Activated CD4-positive, alpha-beta memory T cell treated with anti-CD3 and anti-CD28 coated beads, Interleukin-2, amount 10 ng/mL, durations not matched to agents 7 days and 5 days (primary cell): ENCODE data around the gene COX15. TPM values are rescaled to one million over a fixed set of nuclear protein-coding genes. Genes with fewer than 3 reads are reported as not detected.
"Not testable (repeated sequence)": the region's sequence is repeated elsewhere in the genome, so short reads cannot be mapped to it uniquely, and the experiment has no call there.

Source experiments
- CTCF ChIA-PET: fragments of 350-600 bp; sonication (Branson Sonifier 250); formaldehyde crosslinking; loops from one replicate; lab custom pipeline; 2021; ENCODE audit warnings: antibody characterized with exemption, inconsistent platforms; lab: Charles Lee
- POLR2A ChIA-PET: fragments of 350-600 bp; sonication (Branson Sonifier 250); formaldehyde crosslinking; loops from one replicate; lab custom pipeline; 2021; ENCODE audit warnings: antibody characterized with exemption; lab: Charles Lee
- DNase-seq: peaks from one replicate; pipeline ENCODE4 v3.0.0-alpha.2; 2020
- H3K27ac Mint-ChIP-seq: one replicate; pipeline ENCODE4 v1.8.0; 2021; ENCODE audit warnings: mild to moderate bottlenecking, mixed read lengths
- H3K27me3 Mint-ChIP-seq: one replicate; pipeline ENCODE4 v1.8.0; 2021; ENCODE audit warnings: mixed read lengths
- H3K36me3 Mint-ChIP-seq: one replicate; pipeline ENCODE4 v1.8.0; 2021; ENCODE audit warnings: low read depth, mixed read lengths
- H3K4me1 Mint-ChIP-seq: one replicate; pipeline ENCODE4 v1.8.0; 2021; ENCODE audit warnings: mixed read lengths
- H3K4me3 Mint-ChIP-seq: one replicate; pipeline ENCODE4 v1.8.0; 2021; ENCODE audit warnings: mild to moderate bottlenecking, mixed read lengths
- H3K9me3 Mint-ChIP-seq: one replicate; pipeline ENCODE4 v1.8.0; 2021; ENCODE audit warnings: mixed read lengths
- total RNA-seq, 2 experiments: library from RNA; stranded (reverse); gene quantifications; one replicate each; pipeline ENCODE4 v1.2.3, GENCODE V29; 2021

Gene COX15
- total RNA-seq, 2 experiments from 2014 or later: 38.5 to 39.0 TPM

GRCh38 chr10:99758211-99758891, 26.4 kb upstream of the COX15 start:
- no peak for DNase-seq
- peaks cover 62% of the 10 kb centered on the region for H3K36me3 Mint-ChIP-seq
- H3K27me3 Mint-ChIP-seq: no peaks in the 10 kb centered on the region
- peaks cover 5% of the 10 kb centered on the region for H3K9me3 Mint-ChIP-seq
- no peaks in the 10 kb centered on the region for H3K4me1 Mint-ChIP-seq
- no peak overlapping the region for H3K4me3 Mint-ChIP-seq
- H3K27ac Mint-ChIP-seq: no peak overlapping the region
- ChIA-PET CTCF (no interaction called here), POLR2A (no interaction called here)

- CTCF ChIA-PET: interaction anchor here (1.6 kb wide), 1 partner anchor 17 kb away, joined by 3 read pairs; no protein-coding TSS in a partner anchor
- no peaks in the 10 kb centered on the region for H3K27me3 Mint-ChIP-seq
Measured at GRCh38 chr10:99756159-99756558, 24.2 kb upstream of the COX15 start.

GRCh38 chr10:99754670-99755069, 22.7 kb upstream of the COX15 start:
- DNase-seq: no peak
- no peak overlapping the region for H3K27ac Mint-ChIP-seq
- no peaks in the 10 kb centered on the region for H3K9me3 Mint-ChIP-seq
- POLR2A ChIA-PET: no interaction called here
- H3K27me3 Mint-ChIP-seq: no peaks in the 10 kb centered on the region
- H3K4me3 Mint-ChIP-seq: no peak overlapping the region
- peaks cover 53% of the 10 kb centered on the region for H3K36me3 Mint-ChIP-seq
- CTCF ChIA-PET: no interaction called here
- H3K4me1 Mint-ChIP-seq: no peaks in the 10 kb centered on the region

More at GRCh38 chr10:99756159-99756558, 24.2 kb upstream of the COX15 start:
- Mint-ChIP-seq H3K9me3 (no peaks in the 10 kb centered on the region), H3K36me3 (peaks cover 57% of the 10 kb centered on the region), H3K4me3 (no peak overlapping the region), H3K27ac (no peak overlapping the region), H3K4me1 (no peaks in the 10 kb centered on the region)
- no peak for DNase-seq
- POLR2A ChIA-PET: no interaction called here

GRCh38 chr10:99750641-99751040, 18.7 kb upstream of the COX15 start:
- Mint-ChIP-seq H3K4me1 (no peaks in the 10 kb centered on the region), H3K9me3 (no peaks in the 10 kb centered on the region), H3K27ac (no peak overlapping the region), H3K36me3 (peaks cover 39% of the 10 kb centered on the region), H3K4me3 (no peak overlapping the region), H3K27me3 (no peaks in the 10 kb centered on the region)
- ChIA-PET POLR2A (no interaction called here), CTCF (no interaction called here)
- no peak for DNase-seq

GRCh38 chr10:99748823-99749451, 17.0 kb upstream of the COX15 start:
- H3K9me3 Mint-ChIP-seq: no peaks in the 10 kb centered on the region
- POLR2A ChIA-PET: no interaction called here
- peaks cover 37% of the 10 kb centered on the region for H3K36me3 Mint-ChIP-seq

GRCh38 chr10:99746166-99746565, 14.2 kb upstream of the COX15 start:
- H3K27ac Mint-ChIP-seq, DNase-seq, H3K4me1 Mint-ChIP-seq, POLR2A ChIA-PET, H3K27me3 Mint-ChIP-seq, CTCF ChIA-PET, H3K9me3 Mint-ChIP-seq, H3K4me3 Mint-ChIP-seq: not testable (repeated sequence)
- H3K36me3 Mint-ChIP-seq: peaks cover 52% of the 10 kb centered on the region

More at GRCh38 chr10:99748823-99749451, 17.0 kb upstream of the COX15 start:
- no peak overlapping the region for H3K27ac Mint-ChIP-seq
- H3K4me3 Mint-ChIP-seq: no peak overlapping the region
- H3K27me3 Mint-ChIP-seq: no peaks in the 10 kb centered on the region
- DNase-seq: no peak
- CTCF ChIA-PET: interaction anchor here (1.0 kb wide), 1 partner anchor 17 kb away, joined by 3 read pairs; no protein-coding TSS in a partner anchor
- no peaks in the 10 kb centered on the region for H3K4me1 Mint-ChIP-seq

GRCh38 chr10:99743841-99744240, 11.9 kb upstream of the COX15 start:
- H3K27me3 Mint-ChIP-seq: no peaks in the 10 kb centered on the region

GRCh38 chr10:99742701-99743100, 10.8 kb upstream of the COX15 start:
- no peak for DNase-seq
- Mint-ChIP-seq H3K9me3 (peaks cover 16% of the 10 kb centered on the region), H3K27me3 (no peaks in the 10 kb centered on the region), H3K4me3 (no peak overlapping the region), H3K36me3 (peaks cover 69% of the 10 kb centered on the region), H3K4me1 (peaks cover 6% of the 10 kb centered on the region), H3K27ac (no peak overlapping the region)
- ChIA-PET POLR2A (interaction anchor here (1.8 kb wide), 1 partner anchor 10 kb away, joined by 5 read pairs; the partner anchor contains the start of gene CUTC), CTCF (interaction anchor here (1.2 to 3.1 kb wide), 2 partner anchors 10 to 303 kb away, joined by 3 to 15 read pairs; partner anchors contain the start of genes COX15 and CUTC)

More at GRCh38 chr10:99743841-99744240, 11.9 kb upstream of the COX15 start:
- Mint-ChIP-seq H3K4me1 (peaks cover 6% of the 10 kb centered on the region), H3K27ac (no peak overlapping the region), H3K4me3 (no peak overlapping the region), H3K9me3 (peaks cover 16% of the 10 kb centered on the region), H3K36me3 (peaks cover 65% of the 10 kb centered on the region)
- ChIA-PET CTCF (interaction anchor here (1.2 to 3.1 kb wide), 2 partner anchors 11 to 302 kb away, joined by 3 to 15 read pairs; partner anchors contain the start of genes COX15 and CUTC), POLR2A (interaction anchor here (1.8 kb wide), 1 partner anchor 11 kb away, joined by 5 read pairs; the partner anchor contains the start of gene CUTC)
- DNase-seq: no peak

GRCh38 chr10:99742254-99742653, 10.3 kb upstream of the COX15 start:
- Mint-ChIP-seq H3K27me3 (no peaks in the 10 kb centered on the region), H3K4me3 (no peak overlapping the region), H3K9me3 (peaks cover 16% of the 10 kb centered on the region), H3K27ac (no peak overlapping the region), H3K4me1 (peaks cover 7% of the 10 kb centered on the region), H3K36me3 (peaks cover 73% of the 10 kb centered on the region)
- ChIA-PET CTCF (interaction anchor here (3.1 kb wide), 1 partner anchor 10 kb away, joined by 15 read pairs; the partner anchor contains the start of genes COX15 and CUTC), POLR2A (interaction anchor here (1.8 to 3.1 kb wide), 2 partner anchors 10 to 11 kb away, joined by 4 to 18 read pairs; partner anchors contain the start of genes COX15 and CUTC)
- no peak for DNase-seq

GRCh38 chr10:99740933-99741559, 9.1 kb upstream of the COX15 start:
- H3K4me3 Mint-ChIP-seq: no peak overlapping the region
- DNase-seq: no peak
- CTCF ChIA-PET: interaction anchor here (3.1 kb wide), 1 partner anchor 8 kb away, joined by 15 read pairs; the partner anchor contains the start of genes COX15 and CUTC
- H3K4me1 Mint-ChIP-seq: peaks cover 8% of the 10 kb centered on the region
- peaks cover 16% of the 10 kb centered on the region for H3K9me3 Mint-ChIP-seq
- H3K27me3 Mint-ChIP-seq: no peaks in the 10 kb centered on the region
- POLR2A ChIA-PET: interaction anchor here (0.6 to 3.1 kb wide), 4 partner anchors 10 to 120 kb away, joined by 3 to 18 read pairs (median 4); partner anchors contain the start of genes COX15 and CUTC
- no peak overlapping the region for H3K27ac Mint-ChIP-seq
- peaks cover 81% of the 10 kb centered on the region for H3K36me3 Mint-ChIP-seq

GRCh38 chr10:99740260-99740659, 8.3 kb upstream of the COX15 start:
- Mint-ChIP-seq H3K9me3 (peaks cover 16% of the 10 kb centered on the region), H3K4me3 (no peak overlapping the region), H3K4me1 (peaks cover 12% of the 10 kb centered on the region), H3K27ac (no peak overlapping the region), H3K27me3 (no peaks in the 10 kb centered on the region), H3K36me3 (peaks cover 84% of the 10 kb centered on the region)
- ChIA-PET CTCF (no interaction called here), POLR2A (interaction anchor here (1.8 to 3.1 kb wide), 2 partner anchors 9 to 12 kb away, joined by 4 to 18 read pairs; partner anchors contain the start of genes COX15 and CUTC)
- no peak for DNase-seq

GRCh38 chr10:99734111-99734510, 2.2 kb upstream of the COX15 start:
- peaks cover 36% of the 10 kb centered on the region for H3K4me1 Mint-ChIP-seq
- H3K4me3 Mint-ChIP-seq, DNase-seq, H3K9me3 Mint-ChIP-seq, H3K27me3 Mint-ChIP-seq, POLR2A ChIA-PET, H3K27ac Mint-ChIP-seq: not testable (repeated sequence)
- CTCF ChIA-PET: interaction anchor here (2.0 kb wide), 1 partner anchor 112 kb away, joined by 7 read pairs; no protein-coding TSS in a partner anchor
- peaks cover 50% of the 10 kb centered on the region for H3K36me3 Mint-ChIP-seq
